MV-4-11 (cell line): ENCODE results near the gene GPN1.
"Not testable (repeated sequence)": the region's sequence is repeated elsewhere in the genome, so short reads cannot be mapped to it uniquely, and the experiment has no call there.

ENCODE experiments used
- DNase-seq: peaks from one replicate; lab custom pipeline; 2025; lab: John Stamatoyannopoulos, UW

Gene GPN1

GRCh38 chr2:27628767-27629709 lies at the start of gene GPN1, which contains the start of gene CCDC121:
GPN1 (plus strand) TSS chr2:27629050; CDS start chr2:27629059, 9 bp downstream.
CCDC121 (minus strand) TSS chr2:27629012; CDS start chr2:27627799, 1,213 bp downstream.
- peak; percentile 98 for DNase-seq

- DNase-seq, result no peak
These were observed 47.3 kb upstream of the GPN1 start for GRCh38 chr2:27581417-27582128.

- no peak for DNase-seq
These were observed 46.6 kb upstream of the GPN1 start for GRCh38 chr2:27582129-27582694.

- DNase-seq, result peak; percentile 96
These were observed 46.0 kb upstream of the GPN1 start, which contains the start of gene ZNF512 for GRCh38 chr2:27582695-27583389. ZNF512 (plus strand) TSS chr2:27583042; CDS start chr2:27583113, 71 bp downstream.

- no peak for DNase-seq
These were observed 45.4 kb upstream of the GPN1 start for GRCh38 chr2:27583390-27583915.

- DNase-seq, result no peak
These were observed 44.3 kb upstream of the GPN1 start for GRCh38 chr2:27584597-27584996.

- DNase-seq, result no peak
These were observed 41.8 kb upstream of the GPN1 start for GRCh38 chr2:27587025-27587424.

GRCh38 chr2:27588308-27588707 lies 40.5 kb upstream of the GPN1 start:
- no peak for DNase-seq

- DNase-seq, result peak; percentile 57
These were observed 37.1 kb upstream of the GPN1 start for GRCh38 chr2:27591745-27592144.

- DNase-seq, result no peak
These were observed 35.6 kb upstream of the GPN1 start for GRCh38 chr2:27593240-27593639.

GRCh38 chr2:27594020-27594703 lies 34.7 kb upstream of the GPN1 start:
- DNase-seq, result not testable (repeated sequence)

- not testable (repeated sequence) for DNase-seq
These were observed 33.4 kb upstream of the GPN1 start for GRCh38 chr2:27595412-27595811.

GRCh38 chr2:27596627-27597026 lies 32.2 kb upstream of the GPN1 start:
- DNase-seq, result peak; percentile 20

- DNase-seq, result no peak
These were observed 22.2 kb upstream of the GPN1 start for GRCh38 chr2:27606611-27607010.

GRCh38 chr2:27613985-27614384 lies 14.9 kb upstream of the GPN1 start:
- no peak for DNase-seq

GRCh38 chr2:27615316-27615715 lies 13.5 kb upstream of the GPN1 start:
- DNase-seq, result no peak

- no peak for DNase-seq
These were observed 7.3 kb upstream of the GPN1 start for GRCh38 chr2:27621524-27621923.

- DNase-seq, result no peak
These were observed 5.9 kb upstream of the GPN1 start for GRCh38 chr2:27622921-27623384.

GRCh38 chr2:27624943-27625342 lies 3.9 kb upstream of the GPN1 start:
- DNase-seq, result no peak

- peak; percentile 50 for DNase-seq
These were observed 2.5 kb upstream of the GPN1 start for GRCh38 chr2:27626323-27626722.

- peak; percentile 93 for DNase-seq
These were observed 1.9 kb upstream of the GPN1 start for GRCh38 chr2:27626921-27627320.
